ENCODE data around the gene LY6G6C.

Gene LY6G6C

DNA sequence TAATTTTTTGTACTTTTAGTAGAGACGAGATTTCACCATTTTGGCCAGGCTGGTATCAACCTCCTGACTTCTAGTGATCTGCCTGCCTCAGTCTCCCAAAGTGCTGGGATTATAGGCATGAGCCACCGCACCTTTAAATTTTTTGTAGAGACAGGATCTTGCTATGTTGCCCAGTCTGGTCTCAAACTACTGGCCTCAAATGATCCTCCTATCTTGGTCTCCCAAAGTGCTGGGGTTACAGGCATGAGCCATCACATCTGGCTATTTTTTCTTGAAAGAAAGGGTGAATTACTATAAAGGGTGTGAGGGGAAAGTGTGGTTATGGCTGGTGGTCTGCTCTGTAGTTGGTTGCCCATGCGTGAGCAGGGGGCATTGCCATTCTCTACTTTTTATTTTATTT, 13.3 kb downstream of the LY6G6C start:
- H3K36me3 ChIP-seq, result no peaks in the 10 kb centered on the region
- H3K4me1 ChIP-seq, result peaks cover 70% of the 10 kb centered on the region
- H3K4me2 ChIP-seq, result peak overlapping the region; percentile 33
- H3K27me3 ChIP-seq, result no peaks in the 10 kb centered on the region
- no peak overlapping the region for H3K4me3 ChIP-seq
- no peaks in the 10 kb centered on the region for H3K9me3 ChIP-seq
- no peak overlapping the region for H3K9ac ChIP-seq
- no peaks in the 10 kb centered on the region for H4K20me1 ChIP-seq
- TF ChIP-seq Cebpa-rat (IDR thresholded peaks at IDR 0.05), result no peak
- no peak overlapping the region; the same call in 1 of the 2 replicates for H3K27ac ChIP-seq

DNA sequence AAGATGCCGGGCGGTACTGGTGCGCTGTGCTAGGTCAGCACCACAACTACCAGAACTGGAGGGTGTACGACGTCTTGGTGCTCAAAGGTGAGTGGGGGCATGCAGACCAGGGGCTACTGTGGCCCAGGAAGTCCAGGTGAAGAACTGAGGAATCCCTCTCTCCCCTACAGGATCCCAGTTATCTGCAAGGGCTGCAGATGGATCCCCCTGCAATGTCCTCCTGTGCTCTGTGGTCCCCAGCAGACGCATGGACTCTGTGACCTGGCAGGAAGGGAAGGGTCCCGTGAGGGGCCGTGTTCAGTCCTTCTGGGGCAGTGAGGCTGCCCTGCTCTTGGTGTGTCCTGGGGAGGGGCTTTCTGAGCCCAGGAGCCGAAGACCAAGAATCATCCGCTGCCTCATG, 13.8 kb downstream of the LY6G6C start:
- Histone ChIP-seq H4K20me1 (no peaks in the 10 kb centered on the region), H3K27me3 (no peaks in the 10 kb centered on the region), H3K27ac (no peak overlapping the region), H3K4me3 (no peak overlapping the region), H3K4me1 (peaks cover 66% of the 10 kb centered on the region), H3K9me3 (no peaks in the 10 kb centered on the region), H3K9ac (no peak overlapping the region), H3K4me2 (peak overlapping the region; percentile 33), H3K36me3 (no peaks in the 10 kb centered on the region)
- TF ChIP-seq Cebpa-rat (IDR thresholded peaks at IDR 0.05), result no peak

- Histone ChIP-seq H3K27me3 (no peaks in the 10 kb centered on the region), H3K4me3 (no peak within 1 kb of the TSS), H3K9me3 (no peaks in the 10 kb centered on the region), H3K4me1 (peaks cover 62% of the 10 kb centered on the region), H3K4me2 (peak within 1 kb of the TSS; percentile 33), H4K20me1 (peaks cover 5% of the 10 kb centered on the region), H3K27ac (no peak within 1 kb of the TSS), H3K36me3 (0 out of 2 replicates have a peak, but pooled peaks cover under 1% of the 10 kb centered on the region), H3K9ac (no peak within 1 kb of the TSS)
- no peak for TF ChIP-seq Cebpa-rat (IDR thresholded peaks at IDR 0.05)
These were observed 14.9 kb downstream of the LY6G6C start, which contains the start of gene LY6G6F for GRCh38 chr6:31706599-31706998. Gene LY6G6F (plus strand): TSS chr6:31706866. CDS start chr6:31706907, 41 bp downstream.

DNA sequence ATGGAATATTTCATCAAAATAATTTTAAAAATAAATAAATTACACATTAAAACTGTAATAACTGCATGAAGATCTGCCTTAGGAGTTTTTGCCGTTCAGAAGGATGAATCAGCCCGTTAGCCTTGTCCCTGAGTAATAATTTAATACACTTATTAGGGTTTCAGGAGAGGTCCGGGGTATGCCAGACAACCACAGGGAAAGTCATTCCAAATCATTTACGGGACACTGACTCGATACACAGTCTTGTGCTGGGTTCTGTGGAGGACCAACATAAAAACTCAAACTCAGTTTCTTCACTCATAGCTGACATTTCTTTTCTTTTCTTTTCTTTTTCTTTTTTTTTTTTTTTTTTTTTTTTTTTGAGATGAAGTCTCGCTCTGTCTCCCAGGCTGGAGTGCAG, 15.6 kb downstream of the LY6G6C start:
- H3K4me2 ChIP-seq, result no peak overlapping the region

DNA sequence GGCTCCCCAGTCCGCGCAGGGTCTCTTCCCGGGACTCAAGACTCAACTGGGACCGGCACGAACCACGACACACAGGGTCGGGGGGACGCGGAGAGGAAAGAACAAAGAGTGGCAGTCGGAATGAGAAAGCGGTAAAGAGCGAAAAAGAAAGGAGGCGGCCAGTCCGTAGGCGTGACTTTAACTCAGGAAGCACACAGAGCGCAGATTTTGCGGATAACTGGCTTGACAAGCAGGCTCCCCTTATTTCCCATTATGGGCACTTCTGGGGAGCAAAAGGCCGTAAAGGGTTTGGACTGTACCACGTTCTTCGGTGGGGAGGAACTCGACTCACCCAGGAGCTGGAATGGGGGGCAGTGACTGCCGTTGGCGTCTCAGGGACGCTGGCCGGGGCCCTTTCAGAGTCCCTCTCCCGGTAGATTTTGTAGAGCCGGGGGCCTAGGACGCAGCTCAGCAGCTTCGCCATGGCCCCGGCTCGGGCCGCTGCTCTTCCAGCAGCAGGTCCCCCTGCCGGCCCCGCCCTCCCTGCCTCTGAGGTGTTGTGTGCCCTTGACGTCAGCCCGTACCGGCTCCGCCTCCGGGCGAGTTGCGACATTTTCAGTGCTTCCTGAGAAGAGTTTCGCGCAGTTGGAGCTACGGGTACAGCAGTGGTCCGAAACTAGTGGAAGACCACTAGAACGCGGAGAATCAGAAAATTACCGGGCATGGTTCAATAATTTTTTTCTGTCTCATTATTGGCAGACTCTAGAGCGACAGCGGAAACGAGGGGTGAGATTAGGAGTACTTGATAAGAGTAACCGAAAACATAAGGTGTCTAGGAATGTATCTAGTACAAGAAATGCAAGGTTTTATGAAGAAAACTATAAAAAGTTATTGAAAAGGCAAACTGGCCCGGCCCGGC, 18.5 kb downstream of the LY6G6C start, which contains the start of gene ABHD16A:
Gene ABHD16A (minus strand): TSS at position 506 of the 898 bp plus-strand sequence. CDS start 43 bp downstream, at position 463.
- Histone ChIP-seq H3K36me3 (peaks cover 30% of the 10 kb centered on the region), H3K9me3 (no peaks in the 10 kb centered on the region), H3K27ac (peak within 1 kb of the TSS; percentile 91), H3K4me1 (peaks cover 45% of the 10 kb centered on the region), H3K4me3 (peak within 1 kb of the TSS; percentile 83), H3K9ac (peak within 1 kb of the TSS; percentile 92), H3K27me3 (no peaks in the 10 kb centered on the region), H3K4me2 (peak within 1 kb of the TSS; percentile 91), H4K20me1 (peaks cover 10% of the 10 kb centered on the region)
- TF ChIP-seq Cebpa-rat (IDR thresholded peaks at IDR 0.05), result peak; percentile 100

More for the DNA sequence above, 15.6 kb downstream of the LY6G6C start:
- Histone ChIP-seq H3K36me3 (peaks cover 7% of the 10 kb centered on the region), H3K27me3 (no peaks in the 10 kb centered on the region), H3K27ac (no peak overlapping the region), H3K4me3 (no peak overlapping the region), H3K9me3 (no peaks in the 10 kb centered on the region), H3K9ac (no peak overlapping the region), H4K20me1 (peaks cover 10% of the 10 kb centered on the region), H3K4me1 (peaks cover 62% of the 10 kb centered on the region)
- no peak for TF ChIP-seq Cebpa-rat (IDR thresholded peaks at IDR 0.05)

- Histone ChIP-seq H4K20me1 (peaks cover 10% of the 10 kb centered on the region), H3K4me1 (peaks cover 42% of the 10 kb centered on the region), H3K9ac (peak overlapping the region; percentile 92), H3K4me3 (peak overlapping the region; percentile 83), H3K4me2 (peak overlapping the region; percentile 91), H3K9me3 (no peaks in the 10 kb centered on the region), H3K27me3 (no peaks in the 10 kb centered on the region), H3K27ac (peak overlapping the region; percentile 91), H3K36me3 (peaks cover 35% of the 10 kb centered on the region)
- TF ChIP-seq Cebpa-rat (IDR thresholded peaks at IDR 0.05), result no peak
These were observed 19.1 kb downstream of the LY6G6C start for GRCh38 chr6:31702405-31702818.

DNA sequence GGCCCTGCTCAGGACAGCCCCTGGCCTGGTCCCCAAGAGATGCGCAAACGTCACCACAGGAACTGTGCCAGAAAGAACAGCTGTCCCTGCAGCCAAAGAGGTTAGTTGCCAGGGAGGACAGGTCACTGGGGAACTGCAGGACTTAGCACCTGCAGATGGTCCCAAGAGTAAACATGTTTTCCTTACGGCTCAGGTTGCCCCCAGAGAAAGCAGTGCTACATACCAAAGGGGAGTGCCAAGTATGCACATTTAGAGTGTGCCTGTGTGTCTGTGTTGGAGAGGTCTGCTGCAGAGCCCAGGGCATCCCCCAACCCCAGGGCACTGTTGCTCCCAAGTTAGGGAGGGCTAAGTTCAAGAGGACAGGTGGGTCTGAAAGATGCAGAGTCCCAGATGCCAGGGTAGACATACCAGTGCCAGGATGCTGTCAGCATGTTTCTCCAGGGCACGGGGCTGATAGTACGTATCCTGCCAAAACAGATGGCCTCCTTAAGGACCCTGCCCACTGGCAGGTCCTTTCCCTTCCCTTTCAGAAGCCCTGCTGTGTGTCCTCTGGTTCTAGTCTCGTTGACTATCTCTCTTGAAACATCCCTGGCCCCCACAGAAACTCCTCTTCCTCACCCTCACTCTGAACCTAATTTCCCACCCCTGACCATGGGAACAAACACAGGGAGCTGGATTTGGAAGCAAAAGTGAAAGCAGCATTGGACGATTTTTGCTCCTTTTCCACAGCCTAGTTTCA, 19.7 kb downstream of the LY6G6C start:
- TF ChIP-seq Cebpa-rat (IDR thresholded peaks at IDR 0.05), result no peak
- Histone ChIP-seq H3K27ac (peak overlapping the region; percentile 91), H3K4me1 (peaks cover 36% of the 10 kb centered on the region), H3K27me3 (no peaks in the 10 kb centered on the region), H3K9me3 (no peaks in the 10 kb centered on the region), H3K4me2 (peak overlapping the region; percentile 91), H3K9ac (peak overlapping the region; percentile 92), H3K36me3 (peaks cover 40% of the 10 kb centered on the region), H4K20me1 (peaks cover 12% of the 10 kb centered on the region), H3K4me3 (peak overlapping the region; percentile 83)

DNA sequence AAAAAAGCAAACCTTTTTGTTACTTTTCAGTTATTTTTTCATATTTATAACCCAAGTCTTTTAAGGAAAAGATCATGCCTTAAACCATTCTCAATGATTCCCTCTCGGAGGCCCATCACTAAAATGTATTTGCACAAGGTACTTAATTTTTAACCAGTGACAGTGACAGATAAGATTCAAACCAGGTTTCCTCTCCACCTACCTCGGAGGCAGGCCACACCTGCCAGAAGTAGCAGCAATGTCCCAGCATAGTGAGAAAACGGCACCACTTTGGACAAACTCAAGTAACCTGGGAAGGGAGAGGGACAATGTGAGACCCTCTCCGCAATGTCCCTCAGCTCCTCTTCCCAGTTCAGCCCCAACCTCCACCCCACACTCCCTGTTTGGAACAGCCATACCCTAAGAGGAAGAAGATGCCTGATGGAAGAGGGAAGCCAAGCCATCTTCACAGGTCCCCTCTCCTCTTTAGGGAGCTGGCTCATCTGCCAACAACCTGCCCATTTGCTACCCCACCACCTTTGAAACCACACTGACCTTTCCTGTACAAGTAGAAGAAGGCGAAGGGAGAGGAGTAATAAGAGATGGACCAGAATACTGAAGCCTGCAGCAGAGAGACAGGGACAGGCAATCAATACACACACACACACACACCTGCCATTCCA, 20.7 kb downstream of the LY6G6C start:
- TF ChIP-seq Cebpa-rat (IDR thresholded peaks at IDR 0.05), result no peak
- no peak overlapping the region for H3K4me3 ChIP-seq
- no peak overlapping the region for H3K9ac ChIP-seq
- peaks cover 31% of the 10 kb centered on the region for H3K4me1 ChIP-seq
- H3K27me3 ChIP-seq, result no peaks in the 10 kb centered on the region
- no peak overlapping the region for H3K27ac ChIP-seq
- H3K36me3 ChIP-seq, result peaks cover 50% of the 10 kb centered on the region
- peaks cover 14% of the 10 kb centered on the region for H4K20me1 ChIP-seq
- no peaks in the 10 kb centered on the region for H3K9me3 ChIP-seq
- peak overlapping the region; percentile 91 for H3K4me2 ChIP-seq

GRCh38 chr6:31697555-31697954, 24.0 kb downstream of the LY6G6C start:
- Histone ChIP-seq H3K4me2 (no peak overlapping the region), H3K9me3 (no peaks in the 10 kb centered on the region), H3K4me3 (no peak overlapping the region), H3K9ac (no peak overlapping the region), H3K36me3 (peaks cover 83% of the 10 kb centered on the region), H3K27ac (no peak overlapping the region), H3K4me1 (peaks cover 23% of the 10 kb centered on the region), H4K20me1 (peaks cover 14% of the 10 kb centered on the region), H3K27me3 (no peaks in the 10 kb centered on the region)
- TF ChIP-seq Cebpa-rat (IDR thresholded peaks at IDR 0.05), result no peak
